ENCODE data around the gene PPIA.

PPIA gene

DNA sequence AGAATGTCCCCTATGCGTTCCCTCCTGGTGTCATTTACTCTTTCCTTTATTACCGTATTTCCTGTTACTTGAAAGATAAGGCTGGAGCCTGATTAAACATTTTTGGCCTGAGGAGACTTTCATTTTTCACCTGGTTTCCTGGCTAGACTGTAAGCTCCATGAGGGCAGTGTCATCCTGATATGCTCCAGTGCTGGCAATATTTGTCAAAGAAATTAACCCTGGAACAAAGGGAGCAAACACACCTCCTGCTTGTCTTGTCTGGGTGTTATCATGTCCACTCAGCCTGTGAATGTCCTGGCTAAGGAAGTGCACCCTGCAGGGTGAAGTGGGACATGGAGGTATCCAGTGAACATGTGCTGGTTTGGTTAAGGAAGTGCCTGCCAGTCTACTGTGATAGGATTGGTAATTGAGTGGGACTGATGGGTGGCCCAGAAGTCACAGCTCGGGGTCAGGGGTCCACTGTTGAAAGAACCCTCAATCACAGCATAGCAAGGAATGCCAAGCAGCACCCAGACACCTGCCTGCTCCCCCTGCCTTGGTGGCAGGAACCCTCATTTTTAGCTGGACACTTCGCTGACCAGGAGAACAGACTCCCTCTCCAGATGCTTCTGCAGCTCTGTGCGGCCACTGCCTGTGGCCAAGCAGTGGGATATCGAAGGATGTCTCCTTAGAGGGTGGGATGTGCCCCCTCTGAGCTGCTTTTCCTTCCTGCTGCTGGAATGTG is 20.9 kb upstream of the PPIA start (continued):
- TF ChIP-seq, protein P1, sequence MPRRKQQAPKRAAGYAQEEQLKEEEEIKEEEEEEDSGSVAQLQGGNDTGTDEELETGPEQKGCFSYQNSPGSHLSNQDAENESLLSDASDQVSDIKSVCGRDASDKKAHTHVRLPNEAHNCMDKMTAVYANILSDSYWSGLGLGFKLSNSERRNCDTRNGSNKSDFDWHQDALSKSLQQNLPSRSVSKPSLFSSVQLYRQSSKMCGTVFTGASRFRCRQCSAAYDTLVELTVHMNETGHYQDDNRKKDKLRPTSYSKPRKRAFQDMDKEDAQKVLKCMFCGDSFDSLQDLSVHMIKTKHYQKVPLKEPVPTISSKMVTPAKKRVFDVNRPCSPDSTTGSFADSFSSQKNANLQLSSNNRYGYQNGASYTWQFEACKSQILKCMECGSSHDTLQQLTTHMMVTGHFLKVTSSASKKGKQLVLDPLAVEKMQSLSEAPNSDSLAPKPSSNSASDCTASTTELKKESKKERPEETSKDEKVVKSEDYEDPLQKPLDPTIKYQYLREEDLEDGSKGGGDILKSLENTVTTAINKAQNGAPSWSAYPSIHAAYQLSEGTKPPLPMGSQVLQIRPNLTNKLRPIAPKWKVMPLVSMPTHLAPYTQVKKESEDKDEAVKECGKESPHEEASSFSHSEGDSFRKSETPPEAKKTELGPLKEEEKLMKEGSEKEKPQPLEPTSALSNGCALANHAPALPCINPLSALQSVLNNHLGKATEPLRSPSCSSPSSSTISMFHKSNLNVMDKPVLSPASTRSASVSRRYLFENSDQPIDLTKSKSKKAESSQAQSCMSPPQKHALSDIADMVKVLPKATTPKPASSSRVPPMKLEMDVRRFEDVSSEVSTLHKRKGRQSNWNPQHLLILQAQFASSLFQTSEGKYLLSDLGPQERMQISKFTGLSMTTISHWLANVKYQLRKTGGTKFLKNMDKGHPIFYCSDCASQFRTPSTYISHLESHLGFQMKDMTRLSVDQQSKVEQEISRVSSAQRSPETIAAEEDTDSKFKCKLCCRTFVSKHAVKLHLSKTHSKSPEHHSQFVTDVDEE (CRISPR knock-in tag; IDR thresholded peaks at IDR 0.05), result no peak
- TF ChIP-seq ESRRG (CRISPR knock-in tag; IDR thresholded peaks at IDR 0.05) (no peak), SNAI2 (CRISPR knock-in tag; IDR thresholded peaks at IDR 0.05) (no peak), BACH2 (CRISPR knock-in tag; IDR thresholded peaks at IDR 0.05; ENCODE audit: borderline replicate concordance) (no peak)

DNA sequence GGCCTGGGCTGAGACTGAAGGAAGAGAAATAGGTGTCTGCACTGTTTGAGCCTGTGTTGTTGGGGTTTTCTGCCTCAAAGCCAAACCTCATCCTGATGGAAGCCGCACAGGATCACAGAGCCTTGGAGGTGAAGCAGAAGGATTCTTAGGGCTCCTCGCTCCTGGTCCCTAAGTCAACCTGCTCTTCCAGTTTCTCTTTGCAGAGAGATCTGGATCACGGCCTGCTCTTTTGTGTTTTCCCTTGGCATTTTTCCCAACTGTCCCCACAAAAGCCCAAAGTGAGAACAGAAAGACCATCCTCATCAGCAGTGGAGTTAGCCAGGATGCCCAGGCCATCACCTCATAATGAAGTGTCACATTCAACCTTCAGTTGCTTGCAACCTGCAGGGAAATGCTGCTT is 20.3 kb upstream of the PPIA start:
- no peak for TF ChIP-seq ZNF70 (CRISPR knock-in tag; IDR thresholded peaks at IDR 0.05)
- TF ChIP-seq GLIS3 (CRISPR knock-in tag; IDR thresholded peaks at IDR 0.05), result no peak
- no peak for TF ChIP-seq OSR1 (CRISPR knock-in tag; IDR thresholded peaks at IDR 0.05)
- TF ChIP-seq, protein P2, sequence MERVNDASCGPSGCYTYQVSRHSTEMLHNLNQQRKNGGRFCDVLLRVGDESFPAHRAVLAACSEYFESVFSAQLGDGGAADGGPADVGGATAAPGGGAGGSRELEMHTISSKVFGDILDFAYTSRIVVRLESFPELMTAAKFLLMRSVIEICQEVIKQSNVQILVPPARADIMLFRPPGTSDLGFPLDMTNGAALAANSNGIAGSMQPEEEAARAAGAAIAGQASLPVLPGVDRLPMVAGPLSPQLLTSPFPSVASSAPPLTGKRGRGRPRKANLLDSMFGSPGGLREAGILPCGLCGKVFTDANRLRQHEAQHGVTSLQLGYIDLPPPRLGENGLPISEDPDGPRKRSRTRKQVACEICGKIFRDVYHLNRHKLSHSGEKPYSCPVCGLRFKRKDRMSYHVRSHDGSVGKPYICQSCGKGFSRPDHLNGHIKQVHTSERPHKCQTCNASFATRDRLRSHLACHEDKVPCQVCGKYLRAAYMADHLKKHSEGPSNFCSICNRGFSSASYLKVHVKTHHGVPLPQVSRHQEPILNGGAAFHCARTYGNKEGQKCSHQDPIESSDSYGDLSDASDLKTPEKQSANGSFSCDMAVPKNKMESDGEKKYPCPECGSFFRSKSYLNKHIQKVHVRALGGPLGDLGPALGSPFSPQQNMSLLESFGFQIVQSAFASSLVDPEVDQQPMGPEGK (CRISPR knock-in tag; IDR thresholded peaks at IDR 0.05; ENCODE audit: borderline replicate concordance), result no peak
- TF ChIP-seq ZNF565 (CRISPR knock-in tag; conservative IDR thresholded peaks at IDR 0.05; ENCODE audit: low read depth), result no peak
- no peak for TF ChIP-seq TCF4 (CRISPR knock-in tag; IDR thresholded peaks at IDR 0.05; ENCODE audit: borderline replicate concordance)
- no peak for TF ChIP-seq TOX (CRISPR knock-in tag; IDR thresholded peaks at IDR 0.05; ENCODE audit: borderline replicate concordance)
- ATAC-seq, result no peak

DNA sequence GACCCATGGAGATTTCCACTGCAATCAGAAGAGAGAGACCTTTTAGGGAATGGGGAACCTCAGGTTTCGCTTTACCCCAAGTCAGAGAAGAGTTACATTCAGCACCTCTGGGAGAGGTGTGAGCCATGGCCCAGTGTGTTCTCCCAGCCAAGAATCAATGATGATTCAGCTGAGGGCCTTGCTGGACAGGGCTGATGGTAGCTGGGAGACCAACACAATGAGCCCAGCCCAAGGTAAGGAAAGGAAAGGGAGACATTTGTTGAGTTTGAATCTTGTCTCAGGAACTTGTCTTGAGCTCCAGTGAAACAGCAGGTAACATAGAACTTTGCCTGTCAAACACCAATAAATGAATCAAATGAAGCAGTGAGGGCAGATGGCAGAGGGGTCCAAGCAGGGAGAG is 14.0 kb upstream of the PPIA start:
- peak; percentile 21; the same call in 1 of the 3 replicates for ATAC-seq

DNA sequence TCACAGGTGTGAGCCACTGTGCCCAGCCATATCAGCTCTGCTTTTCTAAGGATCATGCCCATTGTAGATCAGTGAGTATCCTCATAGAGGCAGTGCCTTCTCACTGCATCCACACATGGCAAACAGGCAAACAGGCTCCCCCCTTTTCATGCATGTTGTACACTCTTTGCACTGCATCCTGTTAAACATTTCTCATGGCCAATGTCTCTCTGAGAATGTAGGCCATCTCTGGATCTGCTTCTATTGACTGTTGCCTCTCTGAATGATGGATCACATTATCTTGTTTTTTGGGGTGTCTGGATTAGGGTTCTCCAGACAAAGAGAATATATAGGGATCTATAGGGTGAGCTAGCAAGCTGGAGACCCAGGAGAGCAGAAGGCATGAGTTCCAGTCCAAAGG is 13.1 kb upstream of the PPIA start:
- no peak for ATAC-seq
- TF ChIP-seq SNAI2 (CRISPR knock-in tag; IDR thresholded peaks at IDR 0.05), result no peak
- TF ChIP-seq PPARA (CRISPR knock-in tag; IDR thresholded peaks at IDR 0.05; ENCODE audit: borderline replicate concordance), result no peak
- no peak for TF ChIP-seq OSR1 (CRISPR knock-in tag; IDR thresholded peaks at IDR 0.05)
- no peak for TF ChIP-seq GLIS3 (CRISPR knock-in tag; IDR thresholded peaks at IDR 0.05)
- TF ChIP-seq ARNTL (CRISPR knock-in tag; IDR thresholded peaks at IDR 0.05; ENCODE audit: borderline replicate concordance, low read depth), result no peak
- no peak for TF ChIP-seq ZC3H10 (CRISPR knock-in tag; IDR thresholded peaks at IDR 0.05)
- TF ChIP-seq, protein P1 (CRISPR knock-in tag; IDR thresholded peaks at IDR 0.05), result no peak
- TF ChIP-seq, protein P3, sequence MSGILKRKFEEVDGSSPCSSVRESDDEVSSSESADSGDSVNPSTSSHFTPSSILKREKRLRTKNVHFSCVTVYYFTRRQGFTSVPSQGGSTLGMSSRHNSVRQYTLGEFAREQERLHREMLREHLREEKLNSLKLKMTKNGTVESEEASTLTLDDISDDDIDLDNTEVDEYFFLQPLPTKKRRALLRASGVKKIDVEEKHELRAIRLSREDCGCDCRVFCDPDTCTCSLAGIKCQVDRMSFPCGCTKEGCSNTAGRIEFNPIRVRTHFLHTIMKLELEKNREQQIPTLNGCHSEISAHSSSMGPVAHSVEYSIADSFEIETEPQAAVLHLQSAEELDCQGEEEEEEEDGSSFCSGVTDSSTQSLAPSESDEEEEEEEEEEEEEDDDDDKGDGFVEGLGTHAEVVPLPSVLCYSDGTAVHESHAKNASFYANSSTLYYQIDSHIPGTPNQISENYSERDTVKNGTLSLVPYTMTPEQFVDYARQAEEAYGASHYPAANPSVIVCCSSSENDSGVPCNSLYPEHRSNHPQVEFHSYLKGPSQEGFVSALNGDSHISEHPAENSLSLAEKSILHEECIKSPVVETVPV (CRISPR knock-in tag; IDR thresholded peaks at IDR 0.05), result no peak
- TF ChIP-seq TOX (CRISPR knock-in tag; IDR thresholded peaks at IDR 0.05; ENCODE audit: borderline replicate concordance), result no peak
- no peak for TF ChIP-seq ZNF8 (CRISPR knock-in tag; IDR thresholded peaks at IDR 0.05)
- no peak for TF ChIP-seq ZNF70 (CRISPR knock-in tag; IDR thresholded peaks at IDR 0.05)
- TF ChIP-seq TCF4 (CRISPR knock-in tag; IDR thresholded peaks at IDR 0.05; ENCODE audit: borderline replicate concordance), result no peak

More for the DNA sequence above, 14.0 kb upstream of the PPIA start:
- TF ChIP-seq ZNF70 (CRISPR knock-in tag; IDR thresholded peaks at IDR 0.05), result no peak
- TF ChIP-seq, protein P3 (CRISPR knock-in tag; IDR thresholded peaks at IDR 0.05), result no peak
- TF ChIP-seq, protein P1 (CRISPR knock-in tag; IDR thresholded peaks at IDR 0.05), result no peak
